Left colon (tissue), 2 donors: Measurements from ENCODE around the gene TAF11L13. TPM values are rescaled to one million over a fixed set of nuclear protein-coding genes. Genes with fewer than 3 reads are reported as not detected.
"Not testable (repeated sequence)": the region's sequence is repeated elsewhere in the genome, so short reads cannot be mapped to it uniquely, and the experiment has no call there.

Experiments used
- ATAC-seq: fragments of 200-7000 bp; cut with Tn5 transposase; one replicate; pipeline ENCODE4 v1.9.1; 2020; ENCODE audit warnings: mild to moderate bottlenecking, moderate library complexity
- DNase-seq, 2 donors: peaks; one replicate each; pipeline ENCODE4 v3.0.0-alpha.2; 2020
- intact Hi-C, 2 donors: fragments of 100-400 bp; cut with DNase I in 1 of 2; cut with micrococcal nuclease in 1 of 2; formaldehyde crosslinking; loops; one replicate each; pipeline versions ENCODE4 v1.11.2 to v1.14.0; 2022; cut with DNase I, micrococcal nuclease
- long read RNA-seq: library from polyadenylated mRNA; unstranded; transcript quantifications from one replicate; pipeline ENCODE4 v2.0.0, GENCODE V29; 2021
- total RNA-seq, 2 donors: library from RNA; stranded (reverse); fragmentation: NEBNext Ultra II Directional; extraction: Animal tissue kit (Norgen Biotek cat#: 25700); gene quantifications; one replicate each; pipeline ENCODE4 v1.2.1, GENCODE V29; 2021
- donor health status: DM: no; HTN: no; CAD: no.
- donor health status: DM: yes; HTN: yes; CAD: no.

TAF11L13 gene
- total RNA-seq = not detected
- long read RNA-seq = 0 reads

- intact Hi-C loops, ATAC-seq, DNase-seq: not testable (repeated sequence)
Observed at GRCh38 chr5:17631788-17632187, at the start of gene TAF11L13. Gene TAF11L13, plus strand, starts transcription at chr5:17632088.

DNA sequence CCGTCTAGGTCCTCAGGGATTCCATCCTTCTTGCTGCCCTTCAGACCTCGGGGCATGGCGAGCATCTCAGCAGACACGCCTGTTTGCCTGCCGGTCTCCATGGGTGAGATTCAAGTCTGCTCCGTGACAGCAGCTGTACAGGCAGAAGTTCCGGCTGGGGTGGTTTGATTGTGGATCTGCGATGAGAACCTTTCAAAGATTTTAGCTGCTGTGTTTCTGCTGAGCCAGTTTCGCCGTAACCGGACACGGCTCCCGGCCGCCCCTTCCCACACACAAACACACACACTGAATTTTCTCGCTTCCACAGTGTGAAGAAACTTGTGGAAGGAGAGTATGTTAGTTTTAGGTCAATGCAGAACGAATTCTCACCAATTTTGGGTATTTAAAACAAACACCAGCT is 46.2 kb upstream of the TAF11L13 start, which contains the start of gene TAF11L7:
TSS of gene TAF11L7 (minus strand) at position 101 of the 400 bp plus-strand sequence.
- intact Hi-C loops, ATAC-seq, DNase-seq: not testable (repeated sequence)

DNA sequence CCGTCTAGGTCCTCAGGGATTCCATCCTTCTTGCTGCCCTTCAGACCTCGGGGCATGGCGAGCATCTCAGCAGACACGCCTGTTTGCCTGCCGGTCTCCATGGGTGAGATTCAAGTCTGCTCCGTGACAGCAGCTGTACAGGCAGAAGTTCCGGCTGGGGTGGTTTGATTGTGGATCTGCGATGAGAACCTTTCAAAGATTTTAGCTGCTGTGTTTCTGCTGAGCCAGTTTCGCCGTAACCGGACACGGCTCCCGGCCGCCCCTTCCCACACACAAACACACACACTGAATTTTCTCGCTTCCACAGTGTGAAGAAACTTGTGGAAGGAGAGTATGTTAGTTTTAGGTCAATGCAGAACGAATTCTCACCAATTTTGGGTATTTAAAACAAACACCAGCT is 41.0 kb upstream of the TAF11L13 start, which contains the start of gene TAF11L8:
TSS of gene TAF11L8 (minus strand) at position 101 of the 400 bp plus-strand sequence.
- intact Hi-C loops, ATAC-seq, DNase-seq: not testable (repeated sequence)

GRCh38 chr5:17594255-17594654 is 37.6 kb upstream of the TAF11L13 start, which contains the start of gene TAF11L9:
Gene TAF11L9, minus strand, starts transcription at chr5:17594394.
- ATAC-seq, intact Hi-C loops, DNase-seq: not testable (repeated sequence)

DNA sequence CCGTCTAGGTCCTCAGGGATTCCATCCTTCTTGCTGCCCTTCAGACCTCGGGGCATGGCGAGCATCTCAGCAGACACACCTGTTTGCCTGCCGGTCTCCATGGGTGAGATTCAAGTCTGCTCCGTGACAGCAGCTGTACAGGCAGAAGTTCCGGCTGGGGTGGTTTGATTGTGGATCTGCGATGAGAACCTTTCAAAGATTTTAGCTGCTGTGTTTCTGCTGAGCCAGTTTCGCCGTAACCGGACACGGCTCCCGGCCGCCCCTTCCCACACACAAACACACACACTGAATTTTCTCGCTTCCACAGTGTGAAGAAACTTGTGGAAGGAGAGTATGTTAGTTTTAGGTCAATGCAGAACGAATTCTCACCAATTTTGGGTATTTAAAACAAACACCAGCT is 34.2 kb upstream of the TAF11L13 start, which contains the start of gene TAF11L10:
TSS of gene TAF11L10 (minus strand) at position 101 of the 400 bp plus-strand sequence.
- ATAC-seq, intact Hi-C loops, DNase-seq: not testable (repeated sequence)

DNA sequence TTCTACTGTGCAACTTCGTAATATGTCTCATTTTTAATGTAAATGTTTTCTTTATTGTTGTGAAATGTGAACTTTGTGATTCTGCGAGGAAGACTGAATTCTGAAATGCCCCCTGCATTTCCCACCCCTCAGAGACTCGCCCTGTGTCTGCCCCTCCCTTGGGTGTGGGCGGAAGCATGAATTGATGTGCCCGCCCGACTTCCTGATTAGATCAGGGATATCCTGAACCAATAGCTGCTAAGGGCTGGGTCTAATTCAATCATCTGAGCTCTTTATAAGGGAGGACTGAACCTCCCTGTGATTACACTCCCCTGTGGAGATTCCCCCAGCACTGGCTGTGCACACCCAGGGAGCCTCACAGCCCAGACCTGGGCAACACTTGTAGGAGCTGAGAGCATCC is 28.0 kb upstream of the TAF11L13 start, which contains the start of gene TAF11L11:
TSS of gene TAF11L11 (plus strand) at position 304 of the 400 bp plus-strand sequence.
- ATAC-seq, intact Hi-C loops, DNase-seq: not testable (repeated sequence)

GRCh38 chr5:17604951-17605350 is 26.9 kb upstream of the TAF11L13 start:
- intact Hi-C loops = no loop called here

GRCh38 chr5:17607461-17607860 is 24.4 kb upstream of the TAF11L13 start:
- ATAC-seq, intact Hi-C loops, DNase-seq: not testable (repeated sequence)

More at GRCh38 chr5:17604951-17605350, 26.9 kb upstream of the TAF11L13 start:
- DNase-seq = no peak
- ATAC-seq = no peak

GRCh38 chr5:17610092-17610491 is 21.8 kb upstream of the TAF11L13 start, which contains the start of gene TAF11L12:
Gene TAF11L12, plus strand, starts transcription at chr5:17610392.
- intact Hi-C loops, ATAC-seq, DNase-seq: not testable (repeated sequence)

DNA sequence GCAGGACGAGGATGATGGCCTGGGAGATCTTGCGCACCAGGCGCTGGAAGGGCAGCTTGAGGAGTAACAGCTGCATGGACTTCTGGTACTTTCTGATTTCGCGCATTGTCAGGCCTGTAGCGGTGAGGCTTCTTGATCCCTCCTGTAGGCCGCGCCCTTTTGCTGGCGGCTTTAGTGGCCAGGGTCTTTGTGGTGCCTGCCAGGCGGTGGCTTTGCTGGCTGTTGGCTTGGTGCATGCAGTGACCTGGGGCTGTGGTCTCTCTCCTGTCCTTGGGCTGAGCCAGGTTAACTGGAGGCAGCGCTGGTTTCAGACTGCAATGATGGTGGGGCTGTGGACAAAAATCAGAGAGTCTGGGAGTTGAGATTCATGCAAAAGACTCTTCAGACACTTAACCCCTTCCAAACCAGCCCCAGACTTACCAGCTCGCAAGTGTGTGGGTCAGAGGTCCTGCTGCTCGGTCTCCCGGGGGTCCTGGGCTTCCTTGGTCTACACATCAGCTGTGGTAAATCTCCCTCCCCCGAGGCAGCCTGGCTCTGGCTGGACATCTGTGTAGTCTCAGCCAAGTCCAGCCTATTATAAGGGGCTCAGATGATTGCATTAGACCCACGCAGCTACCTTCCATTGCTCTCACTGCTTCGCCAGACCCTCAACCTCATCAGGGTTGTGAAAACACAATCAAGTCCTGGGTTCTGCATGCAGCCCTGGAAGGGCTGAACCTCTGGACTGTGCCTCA is 16.8 kb upstream of the TAF11L13 start:
- no peak for ATAC-seq
- intact Hi-C loops = no loop called here
- DNase-seq = no peak

- DNase-seq (no peak), ATAC-seq (no peak)
- intact Hi-C loops = no loop called here
Observed at GRCh38 chr5:17619354-17619753, 12.5 kb upstream of the TAF11L13 start.

- DNase-seq (no peak), ATAC-seq (no peak)
- intact Hi-C loops = no loop called here
Observed at GRCh38 chr5:17620627-17621026, 11.3 kb upstream of the TAF11L13 start.

DNA sequence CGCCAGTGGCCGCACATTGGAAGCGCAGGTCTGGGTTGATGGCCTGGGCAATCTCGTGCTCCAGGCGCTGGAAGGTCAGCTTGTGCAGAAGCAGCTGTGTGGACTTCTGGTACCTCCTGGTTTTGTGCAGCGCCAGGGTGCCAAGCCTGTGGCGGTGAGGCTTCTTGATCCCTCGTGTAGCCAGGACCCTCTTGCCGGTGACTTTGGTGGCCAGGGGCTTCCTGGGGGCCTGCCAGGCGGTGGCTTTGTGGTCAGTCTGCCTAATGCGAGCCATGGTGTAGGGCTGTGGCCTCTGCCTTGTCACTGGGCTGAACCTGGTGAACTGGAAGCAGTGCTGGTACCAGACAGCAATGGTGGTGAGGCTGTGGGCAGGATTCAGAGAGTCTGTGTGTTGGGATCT is 6.2 kb upstream of the TAF11L13 start:
- DNase-seq = no peak
- ATAC-seq = no peak
- intact Hi-C loops = no loop called here

- ATAC-seq = no peak
- DNase-seq = no peak
- intact Hi-C loops = no loop called here
Observed at GRCh38 chr5:17634160-17634559, 2.3 kb downstream of the TAF11L13 start, which contains the start of gene TAF11L14. Gene TAF11L14, plus strand, starts transcription at chr5:17634460.

GRCh38 chr5:17649232-17649631 is 17.3 kb downstream of the TAF11L13 start:
- intact Hi-C loops, ATAC-seq: not testable (repeated sequence)

GRCh38 chr5:17655201-17655759 is 23.4 kb downstream of the TAF11L13 start:
- intact Hi-C loops, DNase-seq, ATAC-seq: not testable (repeated sequence)

More at GRCh38 chr5:17649232-17649631, 17.3 kb downstream of the TAF11L13 start:
- not testable (repeated sequence) for DNase-seq

GRCh38 chr5:17655921-17656320 is 24.0 kb downstream of the TAF11L13 start:
- DNase-seq = no peak
- intact Hi-C loops = no loop called here
- no peak for ATAC-seq

GRCh38 chr5:17663182-17663581 is 31.3 kb downstream of the TAF11L13 start:
- no peak for ATAC-seq
- intact Hi-C loops = no loop called here
- no peak for DNase-seq

DNA sequence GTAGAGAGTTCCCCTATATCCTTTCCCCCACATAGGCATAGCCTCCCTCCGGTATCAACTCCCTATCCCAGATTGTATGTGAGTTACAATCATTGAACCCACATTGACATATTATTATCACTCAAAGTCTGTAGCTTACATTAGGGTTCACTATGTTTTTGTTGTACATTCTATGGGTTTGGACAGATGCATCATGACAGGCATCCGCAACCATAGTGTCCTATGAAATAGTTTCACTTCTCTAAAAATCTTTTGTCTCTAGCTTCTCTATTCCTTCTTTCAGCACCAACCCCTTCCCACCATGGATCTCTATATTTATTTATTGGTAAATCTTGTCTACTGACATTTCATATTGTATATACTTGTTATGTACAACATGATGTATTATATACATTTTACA is 33.9 kb downstream of the TAF11L13 start:
- ATAC-seq (no peak), DNase-seq (no peak)
- intact Hi-C loops = no loop called here
